ENCODE measurements around the gene DENND1A.

DNA sequence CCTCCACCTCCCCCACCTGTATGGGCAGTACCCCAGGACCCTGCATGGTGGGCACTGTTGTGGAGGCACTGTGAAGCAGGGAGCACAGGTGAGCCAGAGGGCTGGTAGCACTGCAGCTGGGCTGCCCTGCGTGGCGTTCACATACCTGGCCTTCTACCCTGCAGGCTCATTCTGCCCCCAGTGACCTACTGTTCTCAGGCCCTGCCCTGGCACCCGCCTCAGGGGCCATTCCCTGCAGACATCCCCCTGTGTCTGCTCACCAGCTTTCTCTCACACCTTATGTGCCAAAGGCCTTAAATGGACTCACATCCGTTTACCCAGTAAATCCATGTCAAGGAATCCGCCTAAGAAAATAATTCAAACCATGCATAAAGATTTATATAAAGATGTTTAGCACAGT, 377.4 kb downstream of the DENND1A start:
- TF ChIP-seq, protein P1, sequence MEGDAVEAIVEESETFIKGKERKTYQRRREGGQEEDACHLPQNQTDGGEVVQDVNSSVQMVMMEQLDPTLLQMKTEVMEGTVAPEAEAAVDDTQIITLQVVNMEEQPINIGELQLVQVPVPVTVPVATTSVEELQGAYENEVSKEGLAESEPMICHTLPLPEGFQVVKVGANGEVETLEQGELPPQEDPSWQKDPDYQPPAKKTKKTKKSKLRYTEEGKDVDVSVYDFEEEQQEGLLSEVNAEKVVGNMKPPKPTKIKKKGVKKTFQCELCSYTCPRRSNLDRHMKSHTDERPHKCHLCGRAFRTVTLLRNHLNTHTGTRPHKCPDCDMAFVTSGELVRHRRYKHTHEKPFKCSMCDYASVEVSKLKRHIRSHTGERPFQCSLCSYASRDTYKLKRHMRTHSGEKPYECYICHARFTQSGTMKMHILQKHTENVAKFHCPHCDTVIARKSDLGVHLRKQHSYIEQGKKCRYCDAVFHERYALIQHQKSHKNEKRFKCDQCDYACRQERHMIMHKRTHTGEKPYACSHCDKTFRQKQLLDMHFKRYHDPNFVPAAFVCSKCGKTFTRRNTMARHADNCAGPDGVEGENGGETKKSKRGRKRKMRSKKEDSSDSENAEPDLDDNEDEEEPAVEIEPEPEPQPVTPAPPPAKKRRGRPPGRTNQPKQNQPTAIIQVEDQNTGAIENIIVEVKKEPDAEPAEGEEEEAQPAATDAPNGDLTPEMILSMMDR (IDR thresholded peaks at IDR 0.05): no peak
- TF ChIP-seq POLR2A (IDR thresholded peaks at IDR 0.05): no peak
